Activated T-cell treated with anti-CD3 and anti-CD28 coated beads for 1 hour (primary cell): ENCODE measurements around the gene LTB4R.
A peak's percentile ranks its signal among the peaks of the same experiment; 100 is the strongest.

Experiments
- DNase-seq: peaks from one replicate; pipeline ENCODE4 v3.0.0-alpha.2; 2020; ENCODE audit warnings: low read depth

Gene LTB4R

DNA sequence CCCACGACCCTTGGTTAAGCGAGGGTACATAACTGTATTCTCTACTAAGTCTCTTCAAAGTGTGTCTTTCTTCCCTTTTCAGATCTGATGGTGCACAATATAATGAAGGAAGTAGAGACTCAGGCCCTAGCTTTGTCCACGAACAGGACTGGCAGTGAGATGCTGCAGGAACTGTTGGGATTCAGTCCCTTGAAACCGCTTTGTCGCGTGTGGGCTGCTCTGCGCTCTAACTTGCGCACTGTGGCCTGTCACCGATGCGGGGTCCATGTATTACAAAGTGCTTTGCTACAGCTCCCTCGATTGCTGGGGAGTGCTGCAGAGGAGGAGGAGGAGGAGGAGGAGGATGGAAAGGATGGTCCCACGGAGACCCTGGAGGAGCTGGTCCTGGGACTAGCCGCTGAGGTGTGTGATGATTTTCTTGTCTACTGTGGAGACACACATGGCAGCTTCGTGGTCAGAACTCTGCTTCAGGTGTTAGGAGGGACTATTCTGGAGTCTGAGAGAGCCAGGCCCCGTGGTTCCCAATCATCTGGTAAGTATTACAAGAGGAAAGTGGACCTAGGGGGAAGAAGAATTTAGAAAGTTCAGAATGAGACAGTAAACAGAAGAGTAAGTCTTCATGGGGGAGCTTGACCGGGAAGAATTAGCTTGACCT, 10.8 kb upstream of the LTB4R start:
- DNase-seq = no peak

DNA sequence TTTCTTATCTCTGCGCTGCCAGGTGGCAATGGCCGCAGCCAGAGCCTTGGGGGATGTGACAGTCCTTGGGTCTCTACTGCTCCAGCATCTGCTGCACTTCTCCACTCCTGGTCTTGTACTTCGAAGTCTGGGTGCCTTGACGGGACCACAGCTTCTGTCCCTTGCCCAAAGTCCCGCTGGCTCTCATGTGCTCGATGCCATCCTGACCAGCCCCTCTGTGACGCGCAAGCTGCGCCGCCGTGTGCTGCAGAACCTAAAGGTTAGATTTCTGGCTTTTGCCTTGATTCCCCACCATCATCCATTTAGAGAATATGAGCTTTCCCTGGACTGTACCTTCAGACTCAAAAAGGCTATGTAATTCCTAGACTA, 7.3 kb upstream of the LTB4R start:
- no peak for DNase-seq

DNA sequence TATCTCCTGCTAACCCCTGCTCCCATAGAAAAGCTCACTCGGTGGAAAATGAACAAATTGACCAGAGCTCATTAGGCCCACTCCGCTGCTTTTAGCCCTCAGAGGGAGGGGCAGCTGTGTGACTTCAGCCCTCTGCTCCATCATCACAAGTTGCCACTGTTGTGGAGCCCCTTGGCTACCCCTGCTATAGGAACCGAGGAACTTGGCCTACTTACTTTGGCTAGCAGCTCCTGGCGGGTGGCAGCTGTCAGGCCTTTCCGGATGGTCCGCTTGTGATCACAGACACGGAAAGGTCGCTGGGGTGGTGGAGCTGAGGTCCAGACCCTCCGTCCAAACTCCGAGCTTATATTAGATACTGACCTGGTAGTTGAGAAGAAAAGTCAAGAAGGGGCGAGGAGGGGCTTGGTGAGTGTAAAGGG, 4.1 kb upstream of the LTB4R start:
- no peak for DNase-seq

DNA sequence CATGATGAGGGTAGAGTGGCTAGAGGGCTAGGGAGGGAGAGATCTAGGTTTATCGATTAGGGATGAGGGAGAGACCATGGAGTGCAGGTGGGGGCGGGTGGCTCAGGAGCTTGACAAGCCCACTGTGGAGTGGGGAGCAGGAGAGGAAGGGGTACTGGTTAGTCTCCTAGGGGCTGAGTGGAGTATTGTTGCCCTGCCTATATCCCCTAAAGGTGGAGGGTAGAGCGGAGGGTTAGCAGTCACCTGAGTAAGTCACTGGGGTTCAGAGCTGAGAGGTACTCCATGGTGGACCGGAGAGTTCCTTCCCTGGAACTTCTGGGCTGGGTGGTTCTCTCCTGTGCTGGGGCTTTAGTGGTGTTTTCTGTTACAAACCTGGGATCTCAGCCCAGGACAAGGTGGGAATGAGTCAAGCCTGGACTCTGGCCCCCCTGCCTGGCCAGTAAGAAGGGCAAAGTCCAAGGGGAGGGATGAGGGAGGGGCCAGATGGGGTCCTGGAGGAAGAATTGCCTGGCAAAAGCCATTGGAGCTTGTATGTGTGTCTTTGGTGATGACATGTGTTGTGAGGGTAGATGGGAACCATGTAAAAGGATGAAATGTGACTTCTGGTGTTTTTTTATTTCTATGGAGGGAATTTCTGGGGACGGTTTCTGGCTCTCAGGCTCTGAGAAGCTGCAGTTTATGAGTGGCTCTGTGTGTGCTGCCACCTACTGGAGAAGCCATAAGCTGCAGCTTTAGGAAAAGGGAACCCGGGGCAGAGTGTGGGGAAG, 3.5 kb upstream of the LTB4R start, which contains the start of gene CIDEB:
TSS of gene CIDEB (minus strand) at position 403 of the 767 bp plus-strand sequence. CDS start at position 284, 119 bp downstream.
- peak; percentile 53 for DNase-seq

DNA sequence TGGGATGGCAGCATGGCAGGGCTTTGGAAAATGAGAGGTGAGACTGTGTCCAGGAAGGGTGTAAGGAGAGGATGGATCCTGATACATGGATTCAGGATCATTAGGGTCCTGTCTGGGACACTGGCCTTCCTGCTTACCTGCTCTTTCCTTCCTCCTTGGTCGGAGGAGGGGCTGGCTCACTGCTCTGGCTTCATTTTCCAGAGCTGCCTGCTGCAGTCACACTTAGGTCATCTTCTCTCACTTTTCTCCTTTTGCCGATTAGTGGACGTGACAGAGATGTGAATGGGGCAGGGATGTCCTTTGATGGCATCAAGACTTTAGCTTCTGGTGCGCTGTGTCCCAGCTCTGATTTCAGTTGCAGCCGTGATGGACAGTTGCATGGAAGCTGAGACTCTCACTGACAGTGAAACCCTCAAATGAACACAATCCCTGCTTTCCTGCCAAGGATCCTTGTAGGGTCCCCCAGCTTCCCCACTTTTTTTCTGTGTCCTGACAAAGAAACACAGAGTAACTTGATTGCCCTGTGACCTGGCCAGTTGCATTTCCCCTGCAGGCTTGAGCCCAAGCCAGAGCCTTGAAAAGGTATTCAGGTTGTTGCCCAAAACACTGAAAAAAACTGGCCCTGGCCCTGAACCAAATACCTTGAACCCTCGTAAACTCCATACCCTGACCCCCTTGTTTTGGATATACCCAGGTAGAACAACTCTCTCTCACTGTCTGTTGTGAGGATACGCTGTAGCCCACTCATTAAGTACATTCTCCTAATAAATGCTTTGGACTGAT, 2.8 kb upstream of the LTB4R start:
- no peak for DNase-seq

DNA sequence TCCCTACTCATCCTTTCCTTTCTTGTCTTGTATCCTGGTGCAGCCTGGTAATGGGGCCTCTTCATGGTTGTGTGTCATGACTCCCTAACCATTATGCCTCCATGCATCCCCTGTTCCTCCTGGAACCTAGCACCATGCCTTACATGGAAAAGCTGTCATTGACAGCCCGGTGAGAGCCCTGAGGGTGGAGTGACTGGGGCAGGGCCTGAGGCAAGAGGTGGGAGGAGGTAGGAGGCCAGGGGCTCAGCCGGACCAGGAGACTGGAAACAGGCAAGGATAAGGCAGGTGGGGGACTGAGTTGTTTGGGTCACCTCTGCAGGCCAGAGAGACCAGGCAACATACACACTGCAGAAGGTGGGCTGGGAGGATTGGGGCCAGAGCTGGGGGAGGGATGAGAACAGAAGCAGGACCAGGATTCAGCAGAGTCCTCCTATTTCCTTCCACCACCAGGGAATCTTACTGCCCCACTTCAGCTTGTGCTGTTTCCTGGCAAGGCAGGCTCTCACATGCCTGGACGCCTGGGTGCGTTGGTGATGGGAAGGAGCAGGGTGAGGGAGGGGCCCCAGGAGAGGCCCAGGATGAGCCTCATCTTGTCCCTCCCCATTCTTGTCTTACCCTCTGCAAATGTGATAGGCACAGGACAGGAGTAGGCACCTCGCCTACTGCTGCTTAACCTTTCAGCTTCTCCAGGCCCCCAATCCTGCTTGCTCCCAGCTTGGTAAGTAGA, 1.6 kb upstream of the LTB4R start, which contains the start of gene LTB4R2:
TSS of gene LTB4R2 (plus strand) at position 603 of the 727 bp plus-strand sequence. CDS start 525 bp downstream, outside the sequence.
- DNase-seq = no peak

DNA sequence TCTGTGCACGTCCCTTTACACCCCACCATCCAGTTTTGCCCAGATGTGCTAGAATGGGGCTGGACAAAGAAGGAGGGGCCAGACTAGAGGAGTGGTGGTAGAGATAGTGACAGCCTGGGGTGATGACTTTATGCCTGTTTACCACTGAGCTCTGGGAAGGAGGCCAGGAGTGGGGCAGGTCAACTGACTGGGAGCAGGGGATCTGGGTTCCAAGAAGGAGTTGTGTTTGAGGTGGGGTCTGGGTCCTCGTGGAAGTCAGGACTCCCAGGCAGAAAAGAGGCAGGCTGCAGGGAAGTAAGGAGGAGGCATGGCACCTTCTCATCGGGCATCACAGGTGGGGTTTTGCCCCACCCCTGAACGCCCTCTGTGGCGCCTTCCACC, 1.0 kb upstream of the LTB4R start:
- no peak for DNase-seq

DNA sequence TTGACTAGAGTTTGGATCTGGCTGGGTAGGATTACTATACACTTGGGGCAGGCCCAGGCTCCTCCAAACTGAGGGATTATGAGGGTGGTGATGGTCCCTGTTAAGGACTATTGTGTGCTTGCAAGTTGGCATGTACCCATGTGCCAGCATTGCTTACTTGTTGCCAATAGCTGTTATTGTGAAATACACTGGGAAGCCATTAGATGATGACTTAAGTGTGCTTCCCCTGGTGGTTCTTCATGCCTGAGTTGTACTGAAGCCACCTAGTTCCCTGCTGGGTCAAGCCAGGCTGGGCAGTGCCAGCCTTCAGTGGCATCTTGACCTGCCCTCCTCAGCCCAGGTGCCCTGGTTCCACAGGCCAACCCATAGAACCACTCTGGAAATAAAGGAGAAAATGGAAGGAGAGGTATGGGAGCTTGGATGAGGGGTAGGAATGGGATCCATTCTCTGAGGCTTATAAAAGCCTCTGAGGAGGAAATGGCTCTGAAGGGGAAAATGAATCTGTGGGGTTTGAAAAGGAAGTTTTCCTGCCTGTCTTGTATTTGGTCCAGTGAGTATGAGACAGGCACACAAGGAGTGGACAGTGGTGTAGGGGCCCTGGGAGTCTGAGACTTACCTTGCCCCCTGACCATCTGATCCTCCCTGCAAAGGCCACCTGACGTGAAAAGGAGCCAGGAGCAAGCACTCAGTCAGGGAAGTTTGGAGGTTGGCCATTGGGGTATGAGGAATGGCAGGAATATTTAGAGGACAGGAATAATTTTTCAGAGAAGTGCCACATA, 724 bp downstream of the LTB4R start:
- DNase-seq = no peak

DNA sequence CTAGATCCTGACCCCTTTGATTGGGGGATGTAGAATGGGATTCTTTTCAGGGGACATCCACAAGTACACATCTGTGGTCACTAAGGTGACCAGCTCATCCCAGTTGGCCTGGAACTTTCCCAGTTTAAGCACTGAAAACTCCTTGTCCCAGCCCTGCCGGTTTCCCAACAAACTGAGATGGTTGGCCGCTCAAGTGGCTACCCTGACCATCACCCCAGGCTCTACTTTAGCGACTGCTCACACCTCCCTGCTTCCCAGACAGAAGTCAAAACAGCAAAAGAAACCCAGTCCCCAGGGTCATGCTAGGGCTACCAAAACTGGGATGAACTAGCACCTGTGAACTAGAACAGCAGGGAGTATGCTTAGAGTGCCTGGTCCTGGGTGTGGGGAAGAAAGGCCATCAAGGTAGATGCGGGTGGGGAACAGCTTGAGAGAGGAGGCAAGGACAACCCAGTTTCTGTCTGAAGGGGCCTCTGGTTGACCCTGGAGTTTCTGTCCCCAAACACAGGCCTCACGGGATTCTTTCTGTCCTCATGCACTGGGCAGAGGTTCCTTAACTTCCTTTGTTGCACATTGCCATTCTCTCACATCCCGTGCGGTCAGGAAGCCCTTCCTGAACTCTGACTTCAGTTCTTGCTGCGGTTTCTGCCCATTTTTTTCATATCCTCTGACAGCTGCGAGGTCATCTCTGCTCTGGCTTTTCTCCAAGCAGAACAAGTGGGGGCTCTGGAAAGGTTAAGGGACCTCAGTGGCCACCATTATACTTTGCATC, 1.6 kb downstream of the LTB4R start:
- DNase-seq = no peak

DNA sequence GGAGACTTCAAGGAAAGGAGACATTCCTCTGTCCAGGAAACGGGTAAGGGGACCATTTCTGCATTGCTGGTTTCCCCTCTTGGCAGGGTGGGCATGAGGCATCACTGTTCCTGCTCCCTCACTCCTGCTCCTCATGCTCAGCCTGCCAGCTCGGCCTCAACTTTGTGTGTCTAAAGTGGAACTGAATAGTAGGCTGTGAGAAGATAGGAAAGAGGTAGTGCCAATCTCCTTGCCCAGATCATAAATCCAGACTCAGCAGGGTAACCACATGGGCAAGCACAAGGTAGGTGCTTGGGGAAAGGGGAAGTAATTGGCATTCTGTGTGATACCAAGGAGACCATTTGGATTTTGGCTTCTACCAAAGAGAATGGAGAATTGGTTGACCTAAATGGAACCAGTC, 2.6 kb downstream of the LTB4R start:
- no peak for DNase-seq

DNA sequence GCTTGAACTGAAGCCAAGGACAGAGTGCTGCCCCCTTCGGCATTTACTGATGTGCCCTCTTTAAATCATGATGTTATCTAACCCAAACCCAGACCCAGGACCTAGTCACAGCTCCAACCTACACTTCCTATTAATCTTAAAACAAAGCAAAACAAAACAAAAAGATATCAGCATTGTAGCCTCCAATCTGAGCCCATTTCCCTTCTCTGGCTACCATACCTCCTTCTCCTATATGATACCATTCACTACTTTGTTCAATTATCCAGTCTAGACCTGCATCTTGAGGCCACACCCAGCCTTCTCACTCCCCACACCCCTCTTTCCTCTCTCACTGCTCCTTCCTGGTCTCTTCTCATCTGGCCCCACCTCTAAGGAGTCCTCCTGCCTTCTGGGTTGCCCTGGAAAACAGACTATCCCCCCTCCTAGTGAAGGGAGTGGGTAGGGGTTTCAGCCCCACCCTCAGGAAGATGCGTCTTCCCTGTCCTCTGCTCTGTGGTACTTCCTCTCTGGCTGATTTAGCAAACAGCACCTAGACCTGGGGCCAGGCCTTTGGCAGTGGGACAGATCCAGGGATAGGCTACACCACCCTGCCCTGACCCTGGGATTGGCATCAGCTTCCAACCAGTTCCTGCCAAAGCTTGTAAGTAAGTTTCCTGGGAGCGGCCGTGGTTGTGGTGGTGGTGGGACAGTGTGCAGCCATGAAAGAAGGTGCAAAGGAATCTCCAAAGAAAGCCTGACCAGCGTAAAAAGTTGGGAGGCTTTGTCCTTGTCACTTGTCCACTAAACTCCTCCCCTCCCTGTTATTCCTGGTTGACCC, 3.3 kb downstream of the LTB4R start:
- no peak for DNase-seq

DNA sequence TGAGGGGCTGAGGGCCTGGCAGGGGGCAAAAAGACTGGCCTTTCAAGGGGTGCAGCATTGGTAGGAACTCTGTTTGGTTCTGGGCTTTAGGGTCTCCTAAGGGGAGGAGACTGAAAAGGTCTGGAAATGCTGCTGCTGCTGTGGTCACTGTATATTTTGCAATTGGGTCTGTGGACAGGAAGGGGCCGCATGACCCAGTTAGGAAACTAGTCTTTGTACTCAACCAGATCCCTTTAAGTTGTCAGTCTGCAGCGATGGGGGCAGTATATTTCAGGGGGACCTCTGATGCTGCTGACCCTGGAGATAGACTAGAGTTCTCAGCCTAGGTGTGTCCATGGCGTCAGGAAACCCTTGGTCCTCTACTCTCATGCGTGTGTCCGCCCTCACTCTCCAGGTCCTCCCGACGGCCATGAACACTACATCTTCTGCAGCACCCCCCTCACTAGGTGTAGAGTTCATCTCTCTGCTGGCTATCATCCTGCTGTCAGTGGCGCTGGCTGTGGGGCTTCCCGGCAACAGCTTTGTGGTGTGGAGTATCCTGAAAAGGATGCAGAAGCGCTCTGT, 4.0 kb downstream of the LTB4R start:
- no peak for DNase-seq

DNA sequence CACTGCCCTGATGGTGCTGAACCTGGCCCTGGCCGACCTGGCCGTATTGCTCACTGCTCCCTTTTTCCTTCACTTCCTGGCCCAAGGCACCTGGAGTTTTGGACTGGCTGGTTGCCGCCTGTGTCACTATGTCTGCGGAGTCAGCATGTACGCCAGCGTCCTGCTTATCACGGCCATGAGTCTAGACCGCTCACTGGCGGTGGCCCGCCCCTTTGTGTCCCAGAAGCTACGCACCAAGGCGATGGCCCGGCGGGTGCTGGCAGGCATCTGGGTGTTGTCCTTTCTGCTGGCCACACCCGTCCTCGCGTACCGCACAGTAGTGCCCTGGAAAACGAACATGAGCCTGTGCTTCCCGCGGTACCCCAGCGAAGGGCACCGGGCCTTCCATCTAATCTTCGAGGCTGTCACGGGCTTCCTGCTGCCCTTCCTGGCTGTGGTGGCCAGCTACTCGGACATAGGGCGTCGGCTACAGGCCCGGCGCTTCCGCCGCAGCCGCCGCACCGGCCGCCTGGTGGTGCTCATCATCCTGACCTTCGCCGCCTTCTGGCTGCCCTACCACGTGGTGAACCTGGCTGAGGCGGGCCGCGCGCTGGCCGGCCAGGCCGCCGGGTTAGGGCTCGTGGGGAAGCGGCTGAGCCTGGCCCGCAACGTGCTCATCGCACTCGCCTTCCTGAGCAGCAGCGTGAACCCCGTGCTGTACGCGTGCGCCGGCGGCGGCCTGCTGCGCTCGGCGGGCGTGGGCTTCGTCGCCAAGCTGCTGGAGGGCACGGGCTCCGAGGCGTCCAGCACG, 4.7 kb downstream of the LTB4R start:
- no peak for DNase-seq

DNA sequence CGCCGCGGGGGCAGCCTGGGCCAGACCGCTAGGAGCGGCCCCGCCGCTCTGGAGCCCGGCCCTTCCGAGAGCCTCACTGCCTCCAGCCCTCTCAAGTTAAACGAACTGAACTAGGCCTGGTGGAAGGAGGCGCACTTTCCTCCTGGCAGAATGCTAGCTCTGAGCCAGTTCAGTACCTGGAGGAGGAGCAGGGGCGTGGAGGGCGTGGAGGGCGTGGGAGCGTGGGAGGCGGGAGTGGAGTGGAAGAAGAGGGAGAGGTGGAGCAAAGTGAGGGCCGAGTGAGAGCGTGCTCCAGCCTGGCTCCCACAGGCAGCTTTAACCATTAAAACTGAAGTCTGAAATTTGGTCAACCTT, 5.3 kb downstream of the LTB4R start:
- no peak for DNase-seq

DNA sequence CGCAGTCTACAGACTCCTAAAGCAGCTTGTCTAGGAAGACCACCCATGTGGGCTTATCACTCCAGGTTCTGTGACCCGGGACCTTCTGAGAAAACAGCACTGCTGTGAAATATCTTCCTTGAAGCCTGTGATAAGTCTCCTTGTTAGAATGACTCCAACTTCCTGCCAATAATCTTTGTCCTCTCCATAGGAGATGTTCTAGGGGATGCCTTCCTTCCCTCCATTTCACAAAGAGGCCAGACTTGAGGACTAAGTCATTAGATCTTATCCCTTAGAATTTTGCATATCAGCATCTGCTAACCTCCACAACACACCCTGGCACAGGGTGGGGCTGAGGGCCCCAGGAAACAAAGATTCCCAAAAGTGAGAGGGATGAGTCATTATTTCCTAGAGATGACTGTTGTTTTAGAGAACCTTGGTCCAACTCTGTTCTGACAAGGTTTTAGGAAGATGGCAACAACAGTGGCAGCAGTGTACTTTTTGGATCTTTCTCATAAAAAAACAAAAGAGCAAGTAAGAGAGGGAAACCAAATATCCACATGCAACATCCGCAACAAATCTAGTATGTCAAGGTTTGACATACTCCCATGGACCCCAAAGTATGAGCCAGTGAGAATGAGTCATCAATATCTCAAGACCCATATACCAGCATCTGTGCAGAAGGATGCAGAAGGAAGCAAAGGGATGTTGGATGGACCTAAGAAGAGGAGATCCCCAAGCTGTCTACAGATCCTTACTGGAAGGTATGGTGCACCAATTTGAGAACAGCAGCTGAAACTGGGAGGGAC, 6.0 kb downstream of the LTB4R start:
- no peak for DNase-seq

DNA sequence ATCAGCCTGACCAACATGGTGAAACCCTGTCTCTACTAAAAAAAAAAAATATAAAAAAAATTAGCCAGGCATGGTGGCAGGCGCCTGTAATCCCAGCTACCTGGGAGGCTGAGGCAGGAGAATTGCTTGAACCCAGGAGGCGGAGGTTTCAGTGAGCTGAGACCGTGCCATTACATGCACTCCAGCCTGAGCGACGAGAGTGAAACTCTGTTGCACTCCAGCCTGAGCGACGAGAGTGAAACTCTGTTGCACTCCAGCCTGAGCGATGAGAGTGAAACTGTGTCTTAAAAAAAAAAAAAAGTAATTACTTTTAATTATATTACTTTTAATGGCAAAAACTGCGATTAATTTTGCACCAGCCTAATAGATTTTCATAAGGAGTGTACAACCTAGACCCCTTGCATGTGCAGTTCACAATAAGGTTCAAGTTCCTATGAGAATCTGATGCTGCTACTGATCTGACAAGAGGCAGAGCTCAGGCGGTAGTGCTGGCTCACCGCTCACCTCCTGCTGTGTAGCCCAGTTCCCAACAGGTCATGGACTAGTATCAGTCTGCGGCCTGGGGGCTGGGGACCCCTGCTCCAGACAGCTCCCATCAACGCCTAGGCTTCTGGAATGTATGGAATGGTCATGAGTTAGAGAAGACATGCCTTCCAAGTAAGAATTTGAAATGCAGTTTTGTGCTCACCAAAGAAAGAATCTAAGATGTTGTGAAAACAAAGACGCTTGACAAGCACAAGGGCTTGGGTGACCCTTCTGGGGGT, 10.1 kb downstream of the LTB4R start:
- no peak for DNase-seq

DNA sequence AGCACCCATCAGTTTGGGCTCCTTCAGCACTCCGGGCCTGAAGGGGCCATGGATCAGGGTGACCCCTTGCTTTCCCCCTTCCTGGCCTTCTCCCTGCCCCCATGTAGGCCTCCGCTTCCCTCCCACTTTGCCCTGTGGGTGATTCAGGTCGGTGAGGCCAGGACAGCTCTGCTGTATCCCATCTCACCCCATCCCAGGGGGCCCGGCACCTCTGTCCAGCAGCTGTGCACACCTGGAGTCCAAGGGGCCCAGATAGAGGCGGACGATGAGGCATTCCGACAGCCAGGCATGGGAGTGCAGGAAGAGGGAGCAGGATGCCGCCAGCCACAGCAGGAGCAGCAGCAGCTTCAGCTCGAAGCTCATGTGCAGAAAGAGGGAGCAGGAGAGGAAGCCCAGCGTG, 11.4 kb downstream of the LTB4R start:
- no peak for DNase-seq
